ENCODE measurements around the gene USP47. TPM values are rescaled to one million over a fixed set of nuclear protein-coding genes. Genes with fewer than 3 reads are reported as not detected.
A peak's percentile ranks its signal among the peaks of the same experiment; 100 is the strongest.

The USP47 gene
- total RNA-seq, 1 donor from 2014 or later = 53.7 TPM

DNA sequence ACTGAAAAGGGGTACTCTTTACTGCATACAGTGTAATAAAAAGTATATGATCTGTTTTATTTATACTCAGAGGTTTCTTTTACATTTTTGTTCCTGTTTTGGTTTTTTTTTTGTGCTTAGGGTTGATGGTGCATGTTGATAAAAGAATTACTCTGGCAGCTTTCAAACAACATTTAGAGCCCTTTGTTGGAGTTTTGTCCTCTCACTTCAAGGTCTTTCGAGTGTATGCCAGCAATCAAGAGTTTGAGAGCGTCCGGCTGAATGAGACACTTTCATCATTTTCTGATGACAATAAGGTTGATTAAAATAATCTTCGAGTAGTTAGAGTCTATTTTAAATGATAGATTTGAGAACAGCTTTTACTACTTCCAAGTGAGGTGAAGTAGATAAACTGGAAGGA, 106.1 kb downstream of the USP47 start:
- no peak for DNase-seq
- H3K4me3 ChIP-seq = no peak overlapping the region
- intact Hi-C loops (cut with micrococcal nuclease) = no loop called here
- no peaks in the 10 kb centered on the region for H3K27me3 ChIP-seq (ENCODE audit: low read depth)
- H3K36me3 ChIP-seq = peaks cover 68% of the 10 kb centered on the region
- H3K4me1 ChIP-seq = peaks cover 54% of the 10 kb centered on the region
- H3K27ac ChIP-seq (replicated peaks) = peak overlapping the region; percentile 51
- TF ChIP-seq, protein P1, sequence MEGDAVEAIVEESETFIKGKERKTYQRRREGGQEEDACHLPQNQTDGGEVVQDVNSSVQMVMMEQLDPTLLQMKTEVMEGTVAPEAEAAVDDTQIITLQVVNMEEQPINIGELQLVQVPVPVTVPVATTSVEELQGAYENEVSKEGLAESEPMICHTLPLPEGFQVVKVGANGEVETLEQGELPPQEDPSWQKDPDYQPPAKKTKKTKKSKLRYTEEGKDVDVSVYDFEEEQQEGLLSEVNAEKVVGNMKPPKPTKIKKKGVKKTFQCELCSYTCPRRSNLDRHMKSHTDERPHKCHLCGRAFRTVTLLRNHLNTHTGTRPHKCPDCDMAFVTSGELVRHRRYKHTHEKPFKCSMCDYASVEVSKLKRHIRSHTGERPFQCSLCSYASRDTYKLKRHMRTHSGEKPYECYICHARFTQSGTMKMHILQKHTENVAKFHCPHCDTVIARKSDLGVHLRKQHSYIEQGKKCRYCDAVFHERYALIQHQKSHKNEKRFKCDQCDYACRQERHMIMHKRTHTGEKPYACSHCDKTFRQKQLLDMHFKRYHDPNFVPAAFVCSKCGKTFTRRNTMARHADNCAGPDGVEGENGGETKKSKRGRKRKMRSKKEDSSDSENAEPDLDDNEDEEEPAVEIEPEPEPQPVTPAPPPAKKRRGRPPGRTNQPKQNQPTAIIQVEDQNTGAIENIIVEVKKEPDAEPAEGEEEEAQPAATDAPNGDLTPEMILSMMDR (IDR thresholded peaks at IDR 0.05; ENCODE audit: borderline replicate concordance) = no peak
- H3K9me3 ChIP-seq (replicated peaks) = no peaks in the 10 kb centered on the region

DNA sequence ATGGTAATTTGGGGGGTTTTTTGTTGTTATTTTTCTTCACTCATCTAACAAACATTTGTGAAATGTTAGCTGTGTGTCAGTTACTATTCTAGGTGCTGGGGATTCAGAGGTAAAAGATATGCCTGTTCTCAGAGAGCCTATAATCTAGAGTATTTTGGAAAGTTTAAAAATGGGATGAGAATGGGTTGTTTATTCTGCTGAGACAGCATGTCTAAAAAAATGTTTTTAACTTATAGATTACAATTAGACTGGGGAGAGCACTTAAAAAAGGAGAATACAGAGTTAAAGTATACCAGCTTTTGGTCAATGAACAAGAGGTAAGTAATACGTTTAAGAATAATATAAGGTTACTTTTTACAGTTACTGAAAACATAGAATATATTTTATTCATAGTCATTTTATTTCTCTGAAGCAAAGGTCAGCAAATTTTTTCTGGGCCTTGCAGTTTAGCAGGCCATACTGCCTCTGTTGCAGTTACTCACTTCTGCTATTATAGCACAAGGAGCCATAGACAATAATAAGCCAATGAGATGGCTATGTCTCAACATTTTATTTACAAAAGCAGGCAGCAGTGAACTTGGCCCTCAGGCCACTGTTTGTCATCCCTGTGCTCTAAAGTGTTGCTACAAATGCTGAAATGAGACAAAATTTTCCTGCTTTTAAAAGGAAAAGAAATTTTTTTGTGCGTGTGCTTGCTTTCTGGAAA, 106.6 kb downstream of the USP47 start:
- Histone ChIP-seq H3K36me3 (peaks cover 71% of the 10 kb centered on the region), H3K9me3 (replicated peaks) (no peaks in the 10 kb centered on the region), H3K27ac (replicated peaks) (peak overlapping the region; percentile 51), H3K4me3 (no peak overlapping the region), H3K4me1 (peaks cover 51% of the 10 kb centered on the region), H3K27me3 (ENCODE audit: low read depth) (no peaks in the 10 kb centered on the region)
- intact Hi-C loops (cut with micrococcal nuclease) = no loop called here
- TF ChIP-seq, protein P1 (IDR thresholded peaks at IDR 0.05; ENCODE audit: borderline replicate concordance) = no peak
- no peak for DNase-seq

DNA sequence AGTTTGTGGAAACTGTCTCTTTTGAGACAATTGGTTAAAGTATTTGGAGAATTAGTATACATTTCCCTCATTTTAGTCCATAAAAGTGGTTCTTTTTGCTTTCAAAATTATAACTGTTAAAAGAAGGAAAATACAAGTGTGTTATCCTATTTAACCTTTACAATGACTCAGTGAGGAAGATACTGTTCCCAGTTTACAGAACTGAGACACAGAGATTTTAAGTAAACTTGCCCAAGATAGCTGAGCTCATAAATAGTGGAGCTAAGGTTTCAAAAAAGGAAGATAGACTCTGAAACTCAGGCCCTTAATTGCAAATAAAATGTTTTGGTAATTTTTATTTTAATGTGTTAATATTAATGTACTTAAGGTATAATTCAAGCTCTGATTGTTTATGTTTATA, 107.7 kb downstream of the USP47 start:
- no peak overlapping the region for H3K27ac ChIP-seq (replicated peaks)
- no peak overlapping the region for H3K4me3 ChIP-seq
- no peaks in the 10 kb centered on the region for H3K9me3 ChIP-seq (replicated peaks)
- DNase-seq = no peak
- intact Hi-C loops (cut with micrococcal nuclease) = no loop called here
- H3K4me1 ChIP-seq = peaks cover 48% of the 10 kb centered on the region
- TF ChIP-seq, protein P1 (IDR thresholded peaks at IDR 0.05; ENCODE audit: borderline replicate concordance) = no peak
- H3K36me3 ChIP-seq = peaks cover 72% of the 10 kb centered on the region
- no peaks in the 10 kb centered on the region for H3K27me3 ChIP-seq (ENCODE audit: low read depth)

DNA sequence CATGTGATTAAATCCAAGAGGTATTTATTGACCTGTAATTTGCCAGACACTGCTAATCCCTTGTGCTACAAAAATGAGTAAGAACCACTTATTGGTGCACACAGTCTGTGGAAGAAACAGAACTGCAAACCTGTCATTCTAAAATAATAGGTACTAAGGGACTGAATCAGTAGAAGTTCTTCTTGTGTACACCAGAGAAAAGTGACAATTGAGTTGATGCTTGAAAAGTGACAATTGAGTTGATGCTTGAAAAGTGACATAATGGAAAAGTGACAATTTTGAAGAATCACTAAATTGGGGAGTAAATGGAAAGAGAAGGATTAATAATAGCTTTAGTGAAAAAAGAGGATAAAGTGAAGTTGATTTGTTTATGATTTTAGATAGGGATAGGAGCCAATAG, 110.3 kb downstream of the USP47 start:
- peaks cover 82% of the 10 kb centered on the region for H3K36me3 ChIP-seq
- H3K4me1 ChIP-seq = peaks cover 39% of the 10 kb centered on the region
- TF ChIP-seq, protein P1 (IDR thresholded peaks at IDR 0.05; ENCODE audit: borderline replicate concordance) = no peak
- H3K4me3 ChIP-seq = no peak overlapping the region
- no peaks in the 10 kb centered on the region for H3K27me3 ChIP-seq (ENCODE audit: low read depth)
- no peak for DNase-seq
- no peak overlapping the region for H3K27ac ChIP-seq (replicated peaks)
- no peaks in the 10 kb centered on the region for H3K9me3 ChIP-seq (replicated peaks)
- intact Hi-C loops (cut with micrococcal nuclease) = no loop called here

DNA sequence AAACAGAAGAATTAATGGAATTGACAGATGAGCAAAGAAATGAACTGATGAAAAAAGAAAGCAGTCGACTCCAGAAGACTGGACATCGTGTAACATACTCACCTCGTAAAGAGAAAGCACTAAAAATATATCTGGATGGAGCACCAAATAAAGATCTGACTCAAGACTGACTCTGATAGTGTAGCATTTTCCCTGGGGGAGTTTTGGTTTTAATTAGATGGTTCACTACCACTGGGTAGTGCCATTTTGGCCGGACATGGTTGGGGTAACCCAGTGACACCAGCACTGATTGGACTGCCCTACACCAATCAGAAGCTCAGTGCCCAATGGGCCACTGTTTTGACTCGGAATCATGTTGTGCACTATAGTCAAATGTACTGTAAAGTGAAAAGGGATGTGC, 114.2 kb downstream of the USP47 start:
- Histone ChIP-seq H3K9me3 (replicated peaks) (no peaks in the 10 kb centered on the region), H3K4me1 (peaks cover 26% of the 10 kb centered on the region), H3K4me3 (no peak overlapping the region), H3K36me3 (peaks cover 74% of the 10 kb centered on the region), H3K27ac (replicated peaks) (no peak overlapping the region), H3K27me3 (ENCODE audit: low read depth) (no peaks in the 10 kb centered on the region)
- TF ChIP-seq, protein P1 (IDR thresholded peaks at IDR 0.05; ENCODE audit: borderline replicate concordance) = no peak
- DNase-seq = no peak
- intact Hi-C loops (cut with micrococcal nuclease) = no loop called here
